HG03108 (cell line): ENCODE results near the gene PACSIN2.
"Not testable (repeated sequence)": the region's sequence is repeated elsewhere in the genome, so short reads cannot be mapped to it uniquely, and the experiment has no call there.

Source experiments
- ATAC-seq: cut with Tn5 transposase; IDR thresholded peaks from one replicate; pipeline ENCODE4 v1.9.1; 2021; ENCODE audit warnings: moderate library complexity; ENCODE audit not compliant: unreplicated experiment

Gene PACSIN2

DNA sequence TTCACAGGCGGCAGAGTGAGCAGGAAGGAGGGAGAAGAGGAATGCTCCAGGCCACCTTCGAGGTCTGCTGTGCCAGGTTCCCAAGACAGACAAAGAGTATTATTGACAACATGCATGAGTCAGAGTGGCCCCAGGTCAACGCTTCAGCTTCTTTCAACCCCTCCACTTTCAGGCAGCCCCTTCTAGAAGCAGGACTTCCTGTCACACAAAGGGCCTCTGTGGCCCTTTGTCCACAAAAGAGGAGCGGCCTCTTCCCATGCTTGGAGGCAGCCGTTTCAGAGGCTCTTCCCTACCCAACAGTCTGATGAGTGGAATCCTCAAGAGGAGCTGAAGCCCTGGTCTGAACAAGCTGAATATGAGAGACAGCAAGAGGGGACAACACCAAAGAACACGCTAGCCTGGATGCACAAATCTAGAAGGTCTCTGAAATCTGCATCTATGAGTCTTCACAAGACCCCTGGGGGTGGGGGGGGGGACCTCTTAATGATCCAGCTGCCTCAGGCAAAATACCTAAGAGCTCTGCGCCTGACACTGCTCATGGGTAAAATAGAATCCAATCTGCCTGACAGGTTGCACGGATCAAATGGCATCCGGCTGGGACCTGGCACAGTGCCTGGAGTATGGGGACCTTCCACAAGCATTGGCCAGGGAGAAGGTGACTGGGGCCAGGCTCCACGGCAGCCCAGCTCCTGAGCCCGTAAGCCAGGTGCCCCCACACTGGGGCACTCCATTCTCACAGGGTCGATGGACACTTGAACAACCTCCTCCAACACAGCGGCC lies 67.5 kb downstream of the PACSIN2 start:
- ATAC-seq = no peak

DNA sequence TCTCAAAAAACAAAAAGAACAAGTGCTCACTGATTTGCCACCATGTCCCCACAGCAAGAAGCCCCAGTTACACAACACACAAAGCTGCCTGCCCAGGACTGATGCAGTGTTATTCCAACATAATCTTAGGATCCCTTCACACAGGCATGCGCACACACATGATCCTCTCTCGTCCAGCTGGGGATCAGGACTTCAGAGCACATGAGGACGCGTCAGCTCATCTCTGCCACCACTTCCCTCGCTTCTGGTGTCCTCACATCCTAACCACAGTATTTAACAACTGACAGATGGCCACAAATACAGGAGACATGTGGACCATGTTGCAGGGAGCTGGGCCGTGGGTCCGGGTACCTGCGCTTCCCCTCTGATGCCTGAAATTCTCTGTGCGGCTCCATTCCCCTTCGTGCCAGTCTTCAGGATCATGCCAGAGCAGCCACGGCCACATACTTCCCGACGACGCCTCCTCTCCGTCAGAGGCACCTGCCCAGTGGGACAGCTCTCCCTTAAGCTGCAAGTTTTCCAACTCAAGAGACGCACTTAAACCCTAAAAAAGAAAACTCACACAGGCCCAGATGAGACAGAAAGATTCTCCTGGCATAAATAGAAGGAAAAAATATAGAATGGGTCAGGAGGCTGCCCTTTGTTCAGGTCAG lies 68.3 kb downstream of the PACSIN2 start:
- ATAC-seq = no peak

GRCh38 chr22:42945736-42946135 lies 69.2 kb downstream of the PACSIN2 start:
- no peak for ATAC-seq

DNA sequence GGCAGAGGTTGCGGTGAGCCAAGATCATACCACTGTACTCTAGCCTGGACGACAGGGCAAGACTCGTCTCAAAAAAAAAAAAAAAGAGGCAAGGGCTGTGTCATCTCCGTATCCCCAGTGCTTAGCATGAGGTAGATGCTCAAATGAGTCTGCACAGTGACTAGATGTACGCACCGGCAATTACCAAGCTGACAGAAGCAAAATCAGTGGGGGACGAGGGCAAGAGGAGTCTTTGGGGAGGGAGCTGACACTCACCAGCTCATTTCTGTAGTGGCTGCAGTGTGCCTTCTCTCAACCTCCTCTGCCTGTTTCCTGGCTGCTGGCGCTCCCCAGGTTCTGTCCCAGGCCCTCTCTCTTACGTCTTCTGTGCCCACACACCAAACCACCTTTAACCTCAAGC lies 69.9 kb downstream of the PACSIN2 start:
- no peak for ATAC-seq

- ATAC-seq = no peak
Measured at GRCh38 chr22:42944409-42944808, 70.5 kb downstream of the PACSIN2 start.

- ATAC-seq = no peak
Measured at GRCh38 chr22:42943981-42944380, 71.0 kb downstream of the PACSIN2 start.

DNA sequence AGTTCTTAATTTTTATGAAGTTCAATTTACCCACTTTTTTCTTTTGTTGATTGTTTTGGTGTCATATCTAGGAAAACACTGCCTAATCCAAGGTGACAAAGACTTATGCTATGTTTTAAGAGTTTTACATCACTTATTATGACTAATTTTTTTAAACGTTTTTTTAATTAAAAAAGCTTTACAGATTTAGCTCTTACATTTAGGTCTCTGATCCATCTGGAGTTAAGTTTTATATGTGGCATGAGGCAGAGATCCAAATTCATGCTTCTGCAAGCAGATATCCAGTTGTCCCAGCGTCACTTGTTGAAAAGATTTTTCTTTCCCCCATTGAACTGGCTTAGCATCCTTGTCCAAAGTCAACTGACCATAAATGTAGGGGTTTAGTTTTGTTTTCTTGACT lies 72.6 kb downstream of the PACSIN2 start:
- no peak for ATAC-seq

DNA sequence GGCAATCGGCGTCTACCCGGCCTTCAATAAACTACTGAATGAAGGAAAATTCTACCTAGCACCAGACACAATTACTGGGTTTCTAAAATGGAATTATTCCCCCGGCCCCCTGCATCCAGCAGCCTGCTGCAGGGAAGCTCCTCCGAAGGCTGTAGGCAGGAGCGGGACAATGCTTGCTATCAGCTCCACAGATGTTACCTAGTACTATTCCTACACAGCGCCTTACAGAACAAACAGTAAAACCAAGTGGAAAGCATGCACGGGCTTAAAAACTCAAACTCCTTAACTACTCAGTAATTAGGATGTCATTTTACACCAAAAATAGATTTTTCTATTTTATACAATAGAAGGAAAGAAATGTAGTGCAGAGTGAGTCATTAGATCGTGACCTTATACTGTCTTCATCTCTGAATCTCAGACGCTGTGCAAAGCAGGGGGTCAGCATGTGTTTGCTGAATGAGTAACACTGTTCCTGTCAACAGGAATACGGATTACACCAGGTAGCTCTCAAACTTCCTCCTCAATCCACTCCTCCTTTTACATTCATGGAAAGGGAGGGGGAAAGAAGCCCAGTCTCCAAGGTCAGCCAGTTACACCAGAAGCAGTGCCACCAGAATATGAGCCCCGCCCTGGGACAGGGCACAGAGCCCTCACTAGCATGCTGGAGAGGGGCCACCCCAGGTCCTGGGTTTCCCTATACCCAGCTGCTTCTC lies 74.9 kb downstream of the PACSIN2 start:
- ATAC-seq = no peak

DNA sequence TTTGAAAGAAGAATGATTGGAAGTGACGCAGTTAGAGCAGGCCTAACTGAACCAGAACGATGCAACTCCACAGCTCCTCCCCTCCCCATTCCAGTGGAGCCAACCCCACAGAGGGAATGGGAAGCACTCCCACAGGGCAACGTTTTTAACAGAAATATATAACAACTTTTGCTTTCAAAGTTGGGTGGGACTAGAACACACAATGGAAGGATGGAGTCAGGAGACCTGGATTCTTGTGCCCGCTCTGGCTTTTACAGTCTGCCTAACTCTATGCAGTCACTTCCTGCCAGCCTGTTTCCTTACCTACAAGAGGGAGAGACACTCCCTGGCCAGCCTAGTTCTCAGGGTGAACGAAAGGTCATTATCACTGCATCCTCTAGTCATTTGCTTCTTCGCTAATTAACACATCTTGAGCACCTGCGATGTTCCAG lies 75.5 kb downstream of the PACSIN2 start:
- no peak for ATAC-seq

GRCh38 chr22:42938976-42939375 lies 76.0 kb downstream of the PACSIN2 start:
- no peak for ATAC-seq

DNA sequence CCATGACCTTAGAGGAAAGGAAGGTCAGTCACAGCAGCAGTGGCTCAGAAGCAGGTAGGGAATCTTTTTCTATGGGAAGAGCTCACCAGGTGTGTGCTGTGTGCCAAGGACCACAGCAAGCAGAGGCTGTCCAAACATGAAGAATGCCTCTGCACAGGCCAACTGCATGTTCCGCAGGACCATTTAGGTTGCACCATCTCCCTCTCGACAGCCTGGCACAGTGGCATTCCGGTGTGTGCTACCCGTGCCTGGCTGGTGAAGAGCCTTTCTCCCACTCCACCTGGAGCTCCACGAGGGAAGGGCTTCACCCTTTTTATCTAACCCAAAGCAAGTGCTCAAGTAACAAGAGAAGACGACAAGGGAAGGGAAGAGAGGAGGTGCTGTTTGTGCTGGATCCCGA lies 76.5 kb downstream of the PACSIN2 start:
- no peak for ATAC-seq

DNA sequence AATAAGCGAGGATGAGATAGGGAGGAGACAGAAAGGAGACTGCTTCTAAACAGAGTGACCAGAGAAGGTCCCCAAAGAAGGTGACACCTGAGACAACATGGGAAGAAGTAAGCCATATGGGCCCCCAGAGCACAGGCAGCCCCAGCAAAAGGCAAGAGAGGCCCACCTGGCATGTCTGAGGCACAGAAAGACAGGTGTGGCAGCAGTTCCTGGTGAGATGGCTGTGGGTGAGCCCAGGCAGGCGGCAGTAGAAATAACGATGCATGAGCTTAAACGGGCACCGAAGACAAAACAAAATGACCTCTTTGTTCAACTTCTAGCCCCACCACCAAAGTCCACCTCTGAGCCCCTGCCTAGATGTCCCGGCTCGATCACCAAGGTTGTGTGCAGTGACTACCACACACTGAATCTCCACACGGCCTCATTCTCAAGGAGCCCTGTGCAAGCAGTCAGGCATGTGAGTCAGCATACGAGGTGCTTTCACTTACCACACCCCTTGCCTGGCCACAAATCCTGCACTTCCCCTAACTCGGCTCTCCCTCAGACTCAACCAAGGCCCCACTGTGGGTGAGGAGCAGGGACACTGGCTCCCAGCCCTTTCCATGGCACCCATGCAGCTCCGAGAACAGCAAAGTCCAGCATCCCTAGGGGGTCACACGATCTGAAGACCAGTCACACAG lies 77.6 kb downstream of the PACSIN2 start:
- ATAC-seq = no peak

- ATAC-seq = not testable (repeated sequence)
Measured at GRCh38 chr22:42936680-42937079, 78.3 kb downstream of the PACSIN2 start.

DNA sequence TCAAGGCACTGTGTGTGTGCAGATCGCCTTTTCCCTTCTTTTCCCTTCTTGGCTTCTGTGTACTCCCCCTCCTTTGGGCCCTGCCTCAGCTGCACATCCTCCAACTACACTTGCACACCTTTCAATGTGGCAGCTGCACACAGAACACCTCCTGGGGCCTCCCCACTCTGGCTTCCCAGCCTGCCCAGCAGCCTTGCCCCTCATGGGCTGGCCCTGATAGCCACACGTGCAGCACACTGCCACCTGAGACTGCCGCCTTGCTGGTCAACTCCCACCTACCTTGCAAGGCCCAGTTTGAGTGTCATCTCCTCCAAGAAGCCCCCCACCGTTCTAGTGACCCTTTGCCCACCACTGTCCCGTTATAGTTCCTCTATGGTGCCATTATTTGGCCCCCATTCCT lies 80.6 kb downstream of the PACSIN2 start:
- ATAC-seq = no peak

DNA sequence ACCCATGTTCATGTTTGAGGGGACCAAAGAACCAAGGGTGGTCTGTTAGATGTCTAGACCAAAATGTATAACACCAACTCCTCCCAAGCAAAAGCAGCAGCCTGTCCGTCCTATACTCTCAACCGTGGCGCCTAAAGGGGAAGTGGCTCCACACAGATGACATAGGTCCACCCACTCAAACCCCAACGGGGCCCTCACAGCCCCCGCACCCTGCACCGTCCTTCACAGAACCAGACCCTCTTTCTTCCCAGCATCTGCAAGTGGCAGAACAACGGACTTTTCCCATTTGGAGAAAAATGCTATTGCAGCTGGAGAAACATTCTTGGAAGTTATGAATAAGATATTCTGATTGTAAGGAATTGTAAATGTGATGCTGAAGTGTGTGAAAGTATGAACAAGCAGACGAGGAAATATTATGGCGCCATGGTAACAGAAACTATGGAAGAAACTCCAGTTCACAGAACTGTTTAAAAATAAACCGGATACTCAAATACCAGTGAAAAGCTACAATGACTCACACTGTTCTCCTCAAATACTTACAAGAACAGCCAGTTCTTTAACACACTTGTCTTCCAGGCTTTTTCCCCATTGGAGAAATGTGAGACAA lies 81.4 kb downstream of the PACSIN2 start:
- peak; percentile 41 for ATAC-seq

DNA sequence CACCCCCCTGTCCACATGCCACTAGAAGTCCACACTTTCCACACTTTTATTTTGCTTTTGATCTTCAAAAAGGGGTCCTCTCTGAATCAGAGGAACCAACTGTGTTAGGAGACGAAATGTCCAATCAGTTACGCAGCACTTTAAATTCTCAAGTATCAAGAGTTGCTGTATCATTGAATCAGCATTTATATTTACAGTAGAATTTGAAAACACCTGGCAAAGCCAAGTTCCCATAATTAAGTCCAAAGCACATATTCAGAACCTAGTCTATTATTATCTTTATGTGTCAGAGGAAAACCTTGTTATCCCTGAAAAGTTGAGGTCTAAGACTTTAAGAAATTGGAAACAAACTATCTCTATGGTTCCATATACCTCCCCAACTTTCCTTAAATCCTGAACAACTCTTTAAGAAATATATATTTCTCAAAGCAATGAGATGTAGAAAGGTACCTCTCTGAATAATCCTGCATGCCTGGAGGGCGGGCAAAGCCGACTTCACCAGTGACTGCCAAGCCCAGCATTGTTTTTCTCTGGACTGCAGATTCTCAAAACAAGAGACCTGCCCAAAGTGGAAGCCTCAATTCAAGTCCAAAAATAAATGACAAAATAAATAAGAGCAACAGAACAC lies 82.0 kb downstream of the PACSIN2 start:
- ATAC-seq = no peak

- no peak for ATAC-seq
Measured at GRCh38 chr22:42932197-42932519, 82.8 kb downstream of the PACSIN2 start.

GRCh38 chr22:42931421-42932196 lies 83.3 kb downstream of the PACSIN2 start:
- no peak for ATAC-seq

DNA sequence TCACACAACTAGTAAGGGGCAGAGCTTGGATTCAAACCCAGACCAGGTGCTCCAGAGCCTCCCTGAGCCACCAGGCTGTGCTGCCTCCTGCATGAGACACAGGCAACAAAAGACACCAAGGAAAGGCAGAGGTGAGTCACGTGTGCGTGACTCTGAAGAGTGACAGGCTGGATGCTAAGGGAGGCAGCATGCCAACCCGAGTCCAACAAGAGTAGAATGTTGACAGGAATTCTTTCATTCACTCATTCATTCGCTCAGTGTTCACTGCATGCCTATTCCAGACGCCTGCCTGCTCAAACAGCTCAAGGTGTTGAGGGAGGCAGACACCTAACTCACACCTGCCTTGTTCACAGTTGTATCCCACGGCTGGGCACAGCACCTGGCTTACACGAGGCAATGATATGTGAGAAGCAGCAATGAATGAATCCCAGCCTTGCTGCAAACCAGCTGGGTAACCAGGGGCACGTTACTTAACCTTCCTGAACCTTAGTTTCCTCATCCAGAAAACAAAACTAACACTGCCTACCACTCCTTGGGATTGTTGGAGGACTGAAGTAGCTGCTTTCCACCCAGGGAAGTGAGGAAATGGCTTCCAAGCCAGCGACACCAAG lies 84.0 kb downstream of the PACSIN2 start:
- no peak for ATAC-seq

- ATAC-seq = no peak
Measured at GRCh38 chr22:42929838-42930155, 85.2 kb downstream of the PACSIN2 start.
